GM12873 (cell line): ENCODE data around the gene SKAP2.

ENCODE experiments used
- CTCF ChIP-seq: IDR thresholded peaks from 2 replicates; pipeline ENCODE4 v1.5.1; 2012; ENCODE audit warnings: low read depth, mild to moderate bottlenecking, moderate library complexity, low read length, control low read depth; ENCODE audit not compliant: insufficient read depth; ENCODE audit errors: missing control alignments

Gene SKAP2

GRCh38 chr7:26862834-26863233 lies 1.6 kb downstream of the SKAP2 start:
- no peak for TF ChIP-seq CTCF

DNA sequence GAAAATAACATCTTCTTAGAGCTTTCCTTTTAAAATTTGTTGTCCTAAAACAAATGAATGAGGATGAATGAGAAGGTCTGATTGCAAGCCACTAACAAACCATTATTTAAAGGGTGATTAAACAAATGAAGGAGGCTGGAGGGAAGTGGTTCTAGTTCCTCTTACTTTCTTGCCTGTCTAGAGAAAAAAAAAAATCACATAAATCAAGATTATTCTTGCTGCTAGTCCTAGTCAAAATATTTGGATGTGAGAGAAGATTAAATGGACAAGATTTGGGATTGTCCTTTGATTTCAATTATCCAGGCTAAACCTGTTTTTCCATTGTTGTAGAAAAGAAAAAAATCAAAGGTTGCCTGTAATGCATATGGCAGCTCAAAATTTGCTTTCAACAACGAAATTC lies 3.3 kb downstream of the SKAP2 start:
- no peak for TF ChIP-seq CTCF

GRCh38 chr7:26860361-26860760 lies 4.0 kb downstream of the SKAP2 start:
- no peak for TF ChIP-seq CTCF

DNA sequence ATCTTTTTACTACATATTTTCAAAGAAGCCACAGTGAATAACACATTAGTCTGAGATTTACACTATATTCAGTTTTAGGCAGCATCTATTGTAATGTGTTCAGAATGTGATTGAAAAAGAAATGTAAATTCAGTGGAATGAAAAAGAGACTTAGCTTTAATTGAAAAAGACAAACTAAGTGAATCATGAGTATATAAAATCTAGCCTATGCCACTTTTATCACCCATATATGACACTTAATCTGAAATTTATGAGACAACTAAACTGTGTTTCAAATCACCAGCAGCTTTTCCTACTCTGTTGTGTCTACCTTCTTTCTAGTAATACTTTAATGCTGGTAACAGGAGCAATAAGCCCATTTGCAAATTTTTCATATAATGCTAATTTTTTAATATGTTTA lies 4.7 kb downstream of the SKAP2 start:
- TF ChIP-seq CTCF = no peak

DNA sequence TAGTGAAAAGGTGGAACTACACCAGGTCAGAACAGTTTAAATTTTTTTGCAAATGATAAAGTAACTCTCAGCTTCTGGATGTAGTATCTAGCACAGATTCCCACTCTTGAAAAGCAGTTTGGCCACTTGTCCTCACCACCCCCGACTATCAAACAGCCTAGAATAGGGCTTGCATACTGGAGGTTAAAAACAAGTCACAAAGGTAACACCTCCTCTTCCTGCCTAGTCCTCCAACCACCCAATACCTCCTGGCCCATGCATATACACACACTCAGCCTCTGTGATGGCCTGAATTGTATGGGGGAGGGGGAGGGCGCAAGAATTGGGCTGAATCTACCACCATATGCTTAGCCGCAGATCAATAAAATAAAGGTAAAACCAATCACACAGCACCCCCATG lies 5.7 kb downstream of the SKAP2 start:
- no peak for TF ChIP-seq CTCF

- no peak for TF ChIP-seq CTCF
Measured at GRCh38 chr7:26858241-26858715, 6.1 kb downstream of the SKAP2 start.

- TF ChIP-seq CTCF = no peak
Measured at GRCh38 chr7:26857506-26858240, 6.7 kb downstream of the SKAP2 start.
